ENCODE data around the gene MUC2. TPM values are rescaled to one million over a fixed set of nuclear protein-coding genes. Genes with fewer than 3 reads are reported as not detected.

Gene MUC2
- total RNA-seq, 2 donors from 2014 or later, result under 0.01 TPM; not detected in 1

GRCh38 chr11:1116666-1117390 lies 42.2 kb downstream of the MUC2 start:
- TF ChIP-seq CTCF (IDR thresholded peaks at IDR 0.05) (no peak), POLR2A (IDR thresholded peaks at IDR 0.05) (no peak)
- ATAC-seq, result no peak
- H3K27me3 ChIP-seq, result no peaks in the 10 kb centered on the region
- H3K36me3 ChIP-seq (replicated peaks in 1 of 2; ENCODE audit: insufficient read depth in 1 of 2, low read depth in 2 of 2), result no peaks in the 10 kb centered on the region
- H3K9me3 ChIP-seq, result no peaks in the 10 kb centered on the region
- H3K4me3 ChIP-seq, result no peak overlapping the region
- peak in 1 of 4 donors; percentile 5 for DNase-seq
- H3K27ac ChIP-seq, result no peak overlapping the region
- no peaks in the 10 kb centered on the region for H3K4me1 ChIP-seq
- WGBS, 2 donors, result 61 to 70% methylated on average over 17 to 23 of the region's 23 CpGs
- intact Hi-C loops (cut with DNase I), result loop anchor here (10.0 kb wide), 1 partner anchor 398 kb away; no protein-coding TSS in a partner anchor

- H3K27ac ChIP-seq, result no peak overlapping the region
- TF ChIP-seq CTCF (IDR thresholded peaks at IDR 0.05) (no peak), POLR2A (IDR thresholded peaks at IDR 0.05) (no peak)
- WGBS, 2 donors, result 62 to 66% methylated on average over 6 of the region's 6 CpGs
- intact Hi-C loops (cut with DNase I), result loop anchor here (10.0 kb wide), 1 partner anchor 397 kb away; no protein-coding TSS in a partner anchor
- H3K36me3 ChIP-seq (replicated peaks in 1 of 2; ENCODE audit: insufficient read depth in 1 of 2, low read depth in 2 of 2), result no peaks in the 10 kb centered on the region
- DNase-seq, result peak in 1 of 4 donors; percentile 4
- ATAC-seq, result no peak
- no peaks in the 10 kb centered on the region for H3K4me1 ChIP-seq
- H3K9me3 ChIP-seq, result no peaks in the 10 kb centered on the region
- H3K4me3 ChIP-seq, result no peak overlapping the region
- H3K27me3 ChIP-seq, result no peaks in the 10 kb centered on the region
Measured at GRCh38 chr11:1117992-1118391, 43.3 kb downstream of the MUC2 start.

- H3K27ac ChIP-seq, result no peak overlapping the region
- no peaks in the 10 kb centered on the region for H3K4me1 ChIP-seq
- WGBS, 2 donors, result 53 to 58% methylated on average over 18 to 21 of the region's 22 CpGs
- intact Hi-C loops (cut with DNase I), result loop anchor here (10.0 kb wide), 1 partner anchor 396 kb away; no protein-coding TSS in a partner anchor
- no peaks in the 10 kb centered on the region for H3K36me3 ChIP-seq (replicated peaks in 1 of 2; ENCODE audit: insufficient read depth in 1 of 2, low read depth in 2 of 2)
- H3K27me3 ChIP-seq, result no peaks in the 10 kb centered on the region
- TF ChIP-seq CTCF (IDR thresholded peaks at IDR 0.05) (no peak), POLR2A (IDR thresholded peaks at IDR 0.05) (no peak)
- ATAC-seq (no peak), DNase-seq (peak in 1 of 4 donors; percentile 5)
- no peaks in the 10 kb centered on the region for H3K9me3 ChIP-seq
- H3K4me3 ChIP-seq, result no peak overlapping the region
Measured at GRCh38 chr11:1118755-1119603, 44.3 kb downstream of the MUC2 start.

- Histone ChIP-seq H3K36me3 (replicated peaks in 1 of 2; ENCODE audit: insufficient read depth in 1 of 2, low read depth in 2 of 2) (no peaks in the 10 kb centered on the region), H3K27ac (no peak overlapping the region), H3K27me3 (no peaks in the 10 kb centered on the region), H3K4me3 (no peak overlapping the region), H3K9me3 (no peaks in the 10 kb centered on the region), H3K4me1 (no peaks in the 10 kb centered on the region)
- DNase-seq (peak in 1 of 4 donors; percentile 6), ATAC-seq (no peak)
- intact Hi-C loops (cut with DNase I), result loop anchor here (10.0 kb wide), 1 partner anchor 395 kb away; no protein-coding TSS in a partner anchor
- WGBS, 2 donors, result 60 to 70% methylated on average over 13 to 17 of the region's 17 CpGs
- no peak for TF ChIP-seq CTCF (IDR thresholded peaks at IDR 0.05)
- no peak for TF ChIP-seq POLR2A (IDR thresholded peaks at IDR 0.05)
Measured at GRCh38 chr11:1119604-1120146, 45.0 kb downstream of the MUC2 start.
